Globus pallidus (tissue), 1 donor: Measurements from ENCODE around the gene HS3ST4.

Experiments
- DNase-seq: peaks from one replicate; pipeline ENCODE4 v3.0.0-alpha.2; 2015; ENCODE audit warnings: low spot score

HS3ST4 gene

GRCh38 chr16:25827709-25828108, 135.9 kb downstream of the HS3ST4 start:
- no peak for DNase-seq

DNA sequence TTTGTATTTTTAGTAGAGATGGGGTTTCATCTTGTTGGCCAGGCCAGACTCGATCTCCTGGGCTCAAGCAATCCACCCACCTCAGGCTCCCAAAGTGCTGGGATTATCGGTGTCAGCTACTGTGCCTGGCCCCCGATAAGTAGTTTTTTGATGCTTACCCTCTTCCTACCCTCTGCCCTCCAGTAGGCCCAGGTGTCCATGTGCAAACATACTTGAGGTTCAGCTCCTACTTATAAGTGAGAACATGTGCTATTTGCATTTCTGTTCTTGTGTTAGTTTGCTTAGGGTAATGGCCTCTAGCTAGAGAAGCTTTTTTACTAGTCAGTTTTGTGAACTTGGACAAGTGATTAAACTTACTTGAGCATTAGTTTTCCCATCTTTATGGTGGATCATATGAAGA, 136.8 kb downstream of the HS3ST4 start:
- DNase-seq, result no peak

DNA sequence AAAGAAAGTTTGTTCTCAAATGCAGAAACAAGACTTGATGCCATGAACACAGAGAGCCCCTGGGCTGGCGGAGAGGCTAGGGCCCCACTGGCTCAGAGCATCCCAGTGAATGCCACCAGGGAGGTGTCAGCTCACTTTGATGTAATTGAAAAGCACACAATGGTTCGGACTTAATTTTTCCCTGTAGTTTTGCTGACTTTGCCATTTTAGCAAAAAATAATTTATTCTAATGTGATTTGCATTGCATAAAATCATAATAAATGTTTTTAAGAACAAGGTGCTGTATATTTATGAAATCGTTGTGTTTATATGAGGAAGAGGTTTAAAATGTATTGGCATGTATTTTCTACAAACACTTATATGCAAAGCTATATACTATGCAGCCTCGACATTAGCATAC, 140.5 kb downstream of the HS3ST4 start:
- DNase-seq, result no peak

DNA sequence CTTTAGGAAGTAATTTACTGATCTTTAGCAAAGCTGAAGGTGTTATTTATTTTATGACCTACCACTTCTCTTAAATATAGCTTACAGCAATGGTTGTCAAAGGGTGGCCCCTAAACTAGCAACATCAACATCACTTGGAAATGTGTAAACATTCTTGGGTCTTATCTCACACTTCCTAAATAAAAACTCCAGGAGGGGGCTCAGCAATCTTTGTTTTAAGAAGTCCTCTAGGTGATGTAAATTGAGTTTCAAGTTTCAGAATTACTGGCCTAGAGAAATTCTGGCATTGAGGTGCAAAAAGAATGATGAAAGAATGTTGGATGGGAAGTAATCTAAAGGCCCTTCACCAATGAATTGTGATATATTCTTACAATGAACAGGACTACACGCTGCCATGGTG, 142.3 kb downstream of the HS3ST4 start:
- no peak for DNase-seq

DNA sequence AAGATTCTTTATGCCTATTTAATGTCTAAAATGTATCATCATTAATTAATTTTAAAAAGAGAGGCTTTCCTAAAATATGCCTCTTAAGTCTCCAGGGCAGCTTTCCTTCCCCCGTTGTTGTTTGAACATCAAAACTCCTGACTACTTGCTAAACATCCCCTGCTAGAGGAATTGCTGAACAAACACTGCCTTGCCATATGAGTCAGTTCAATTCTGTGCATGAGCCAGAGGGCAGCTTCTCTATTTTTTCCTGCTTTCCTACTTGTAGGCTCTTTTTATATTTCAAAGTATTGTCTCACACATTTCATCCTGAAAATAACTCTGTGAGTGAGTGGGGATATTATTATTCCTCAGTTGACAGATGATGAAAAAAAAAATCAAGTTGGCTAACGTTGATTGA, 143.4 kb downstream of the HS3ST4 start:
- DNase-seq, result no peak

GRCh38 chr16:25838724-25839186, 147.0 kb downstream of the HS3ST4 start:
- DNase-seq, result peak; percentile 51

DNA sequence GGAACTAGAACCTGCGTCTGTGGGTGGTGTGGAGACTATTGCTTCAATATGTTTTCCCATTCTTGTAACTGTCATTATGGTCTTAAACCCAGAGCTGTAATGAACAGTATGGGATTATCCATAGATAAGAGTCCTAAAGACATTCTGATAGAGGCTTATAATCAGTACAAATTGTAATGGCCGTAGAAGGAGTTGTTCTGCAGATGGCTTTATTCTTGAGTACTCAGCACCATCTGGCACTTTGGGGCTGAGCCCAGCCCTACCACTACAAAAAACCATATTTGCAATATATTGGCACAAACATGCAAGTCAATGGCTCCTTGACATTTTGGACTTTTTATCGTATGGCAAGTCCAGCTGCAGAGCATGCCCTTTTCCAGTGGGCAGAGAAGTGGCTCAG, 150.0 kb downstream of the HS3ST4 start:
- DNase-seq, result no peak

GRCh38 chr16:25845901-25846300, 154.1 kb downstream of the HS3ST4 start:
- no peak for DNase-seq

DNA sequence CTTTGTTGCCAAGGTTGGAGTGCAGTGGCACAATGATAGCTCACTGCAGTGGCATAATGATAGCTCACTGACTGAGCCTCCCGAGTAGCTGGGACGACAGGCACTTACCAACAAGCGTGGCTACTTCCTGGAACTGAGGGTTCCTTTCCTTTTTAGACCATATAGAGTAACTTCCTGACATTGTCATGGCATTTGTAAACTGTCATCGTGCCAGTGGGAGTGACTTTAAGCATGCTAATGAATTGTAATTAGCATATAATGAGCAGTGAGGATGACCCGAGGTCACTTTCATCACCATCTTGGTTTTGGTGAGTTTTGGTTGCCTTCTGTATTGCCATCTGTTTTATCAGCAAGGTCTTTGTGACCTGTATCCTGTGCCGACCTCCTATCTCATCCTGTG, 162.4 kb downstream of the HS3ST4 start:
- no peak for DNase-seq

DNA sequence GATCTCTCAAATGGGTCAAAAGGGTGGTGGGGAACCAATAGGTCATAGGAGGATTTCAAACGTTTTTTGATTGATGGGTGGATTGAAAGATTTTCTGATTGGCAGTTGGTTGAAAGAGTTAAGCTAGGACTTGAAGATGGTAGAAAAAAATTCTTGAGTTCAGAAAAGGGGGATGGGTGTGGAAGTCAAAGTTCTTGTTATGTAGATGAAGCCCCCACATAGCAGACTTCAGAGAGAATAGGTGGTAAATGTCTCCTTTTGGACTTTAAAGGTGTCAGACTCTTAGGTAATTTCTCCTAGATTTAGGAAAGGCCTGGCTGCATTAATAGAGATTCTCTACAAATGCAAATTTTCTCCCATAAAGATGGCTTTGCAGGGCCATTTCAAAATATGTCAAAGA, 163.3 kb downstream of the HS3ST4 start:
- no peak for DNase-seq

DNA sequence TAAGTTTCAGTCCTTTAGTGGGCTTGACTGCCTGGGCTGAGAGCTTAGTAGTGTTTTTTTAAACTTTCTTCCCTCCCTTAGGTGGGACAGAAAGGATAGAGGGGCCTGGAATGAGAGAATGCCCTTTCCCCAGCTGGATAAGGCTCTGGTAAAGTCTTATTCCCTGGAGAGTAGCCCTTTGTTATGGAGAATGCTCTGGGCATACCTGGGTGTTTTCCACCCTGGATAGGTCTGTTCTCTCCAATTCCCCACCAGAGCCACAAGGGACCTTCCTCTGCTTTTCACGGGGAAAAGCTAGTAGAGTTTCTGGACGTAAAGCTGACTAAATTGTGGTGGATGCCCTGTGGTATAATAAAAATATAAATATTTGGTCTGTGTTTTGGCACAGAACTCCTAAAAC, 164.1 kb downstream of the HS3ST4 start:
- DNase-seq, result no peak

GRCh38 chr16:25859645-25860044, 167.9 kb downstream of the HS3ST4 start:
- DNase-seq, result no peak

- no peak for DNase-seq
Measured at GRCh38 chr16:25867041-25867440, 175.3 kb downstream of the HS3ST4 start.

- no peak for DNase-seq
Measured at GRCh38 chr16:25868106-25868505, 176.3 kb downstream of the HS3ST4 start.

GRCh38 chr16:25868706-25869370, 177.1 kb downstream of the HS3ST4 start:
- no peak for DNase-seq

DNA sequence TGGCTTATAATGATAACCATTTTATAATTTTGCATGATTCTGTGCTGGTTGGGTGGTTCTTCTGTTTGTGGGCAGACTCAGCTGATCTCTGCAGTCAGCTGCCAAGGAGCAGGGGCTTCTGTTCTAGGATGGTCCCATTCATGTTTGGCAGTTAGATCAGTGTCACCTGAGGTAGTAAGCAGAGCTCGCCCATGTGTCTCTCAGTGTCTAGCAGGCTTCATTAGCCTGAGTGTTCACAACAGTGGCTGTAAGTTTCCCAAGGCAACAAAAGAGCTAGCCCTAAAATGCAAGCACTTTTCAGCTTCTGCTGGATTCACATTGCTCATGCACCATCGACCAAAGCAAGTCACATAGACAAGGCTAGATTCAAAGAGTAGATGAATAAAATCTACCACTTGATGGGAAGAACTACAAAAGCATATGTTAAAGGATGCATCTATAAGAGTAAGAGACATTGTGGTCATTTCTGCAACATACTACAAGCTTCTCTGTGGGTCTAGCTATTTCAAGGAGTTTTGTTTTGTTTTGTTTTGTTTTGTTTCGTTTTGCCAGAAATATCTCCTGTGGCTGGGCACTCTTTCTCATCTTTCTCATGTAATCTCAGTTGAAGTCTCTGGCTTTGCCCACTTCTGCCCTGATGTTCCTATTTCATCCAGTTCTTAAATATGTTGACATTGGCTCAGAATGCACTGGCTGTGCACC, 180.8 kb downstream of the HS3ST4 start:
- no peak for DNase-seq

DNA sequence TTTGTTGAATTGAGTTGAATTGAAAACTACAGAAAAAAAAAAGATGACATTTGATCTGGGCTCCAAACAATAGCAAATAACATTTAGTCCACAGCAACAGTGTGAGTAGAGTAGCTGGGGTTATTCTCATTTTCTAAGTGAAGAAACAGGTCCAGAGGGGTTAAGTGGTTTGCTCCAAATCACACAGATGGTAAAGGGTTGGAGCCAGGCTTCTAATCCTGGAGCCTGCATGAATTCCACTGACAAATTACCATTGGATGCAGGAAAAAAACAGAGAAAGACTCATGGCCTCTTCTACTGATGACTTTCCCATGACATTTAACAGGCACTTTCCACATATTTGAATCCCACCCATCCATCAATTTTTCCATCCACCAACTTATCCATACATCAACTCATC, 182.4 kb downstream of the HS3ST4 start:
- DNase-seq, result no peak

DNA sequence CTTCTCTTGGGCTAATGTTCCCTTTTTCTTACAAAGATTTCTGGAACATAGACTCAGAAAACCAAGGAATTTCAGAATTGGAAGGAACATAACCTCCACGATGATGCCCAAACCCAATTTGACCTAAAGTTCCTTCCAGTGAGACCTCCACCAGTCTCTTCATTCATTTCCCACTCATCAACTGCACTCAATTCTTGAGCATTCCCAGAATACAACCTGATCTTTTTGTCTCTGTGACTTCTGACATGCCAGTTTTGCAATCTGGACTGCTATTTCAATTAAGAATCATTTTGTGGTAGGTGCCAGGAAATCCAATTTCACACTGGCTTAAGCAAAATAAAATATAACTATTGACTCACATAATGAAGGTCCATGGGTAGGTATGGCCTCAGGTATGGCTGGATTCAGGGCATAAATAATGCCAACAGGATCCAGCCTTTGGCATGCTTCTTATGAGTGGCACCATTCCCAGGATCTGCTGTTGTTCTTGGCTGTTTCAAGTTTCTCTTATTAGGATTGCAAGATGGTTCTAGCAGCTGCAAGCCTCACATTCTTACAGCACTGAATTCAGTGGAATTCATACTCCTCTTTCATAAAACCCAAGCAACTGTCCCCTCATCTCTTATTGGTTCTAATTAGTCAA, 184.3 kb downstream of the HS3ST4 start:
- DNase-seq, result peak; percentile 16

DNA sequence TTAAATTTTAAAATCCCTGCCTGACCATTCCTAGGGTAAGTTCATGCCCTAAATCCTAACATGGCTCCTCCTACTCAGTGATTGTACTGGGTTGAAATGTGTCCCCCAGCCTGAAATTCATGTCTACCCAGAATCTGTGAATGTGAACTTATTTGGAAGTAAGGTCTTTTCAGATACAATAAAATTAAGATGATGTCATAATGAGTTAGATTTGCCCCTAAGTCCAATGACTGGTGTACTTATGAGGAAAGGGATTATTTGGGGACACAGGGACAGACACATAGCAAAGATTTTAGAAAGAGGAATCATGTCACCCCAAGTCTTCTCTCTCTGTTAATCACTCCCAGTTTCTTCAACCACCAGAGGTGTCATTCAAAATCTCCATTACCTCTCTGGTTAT, 185.3 kb downstream of the HS3ST4 start:
- no peak for DNase-seq

DNA sequence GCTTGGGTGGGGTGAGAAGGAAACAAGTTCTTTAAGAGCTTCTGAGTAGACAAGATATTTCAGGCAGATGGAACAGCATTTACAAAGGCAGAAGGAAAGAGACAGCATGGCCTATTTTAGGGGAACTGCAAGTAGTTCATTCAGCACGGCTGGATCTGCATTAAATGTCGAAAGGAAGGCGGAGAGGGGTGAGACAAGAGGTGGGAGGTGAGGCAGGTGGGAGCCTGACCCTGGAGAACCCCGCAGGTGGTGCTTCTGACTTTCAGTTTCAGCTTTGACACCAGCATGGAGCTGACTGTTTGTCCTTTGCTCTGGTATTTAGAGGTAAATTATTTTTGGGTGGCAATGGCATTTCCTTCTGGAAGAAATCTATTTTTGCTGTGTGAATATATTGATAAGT, 194.8 kb downstream of the HS3ST4 start:
- no peak for DNase-seq

DNA sequence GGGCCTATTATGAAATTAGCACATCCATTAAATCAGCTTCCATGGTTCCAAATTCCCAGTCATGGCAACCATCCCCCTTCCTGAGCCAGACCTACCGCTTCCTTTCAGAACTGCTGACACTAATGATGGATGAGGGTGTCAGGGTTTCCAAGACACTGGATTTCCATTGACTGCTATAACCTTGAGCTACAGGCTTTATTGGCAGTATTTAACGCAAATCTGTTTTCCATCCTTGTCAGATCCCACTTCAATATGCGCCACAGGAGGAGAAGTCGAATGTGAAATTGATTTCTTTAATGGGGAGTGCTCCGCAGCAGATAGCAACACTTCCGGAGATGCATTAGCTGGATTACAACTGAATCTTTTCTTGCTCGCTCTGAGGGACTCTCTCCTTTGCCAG, 197.1 kb downstream of the HS3ST4 start:
- no peak for DNase-seq

DNA sequence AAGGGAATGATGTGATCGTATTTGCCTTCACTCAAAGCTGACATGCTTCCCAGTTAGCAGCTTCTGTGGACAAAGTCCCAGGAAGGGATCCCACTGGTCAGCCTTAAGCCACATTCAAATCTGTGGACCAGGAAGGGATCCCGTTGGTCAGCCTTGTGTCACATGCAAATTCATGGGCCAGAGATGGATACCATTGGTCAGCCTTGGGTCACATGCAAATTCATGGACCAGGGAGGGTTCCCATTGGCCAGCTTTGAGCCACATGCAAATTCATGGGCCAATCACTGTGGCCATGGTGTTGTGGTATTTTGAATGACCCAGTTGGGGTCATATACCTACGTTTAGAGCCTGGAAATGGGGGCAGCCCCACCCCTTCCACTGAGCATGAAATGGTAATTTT, 201.6 kb downstream of the HS3ST4 start:
- no peak for DNase-seq

- no peak for DNase-seq
Measured at GRCh38 chr16:25894093-25894492, 202.3 kb downstream of the HS3ST4 start.
